Erythroblast (primary cell): ENCODE measurements around the gene APH1B.
A peak's percentile ranks its signal among the peaks of the same experiment; 100 is the strongest.

Source experiments
- GATA1 ChIP-seq: IDR thresholded peaks from 2 replicates; pipeline ENCODE4 v1.6.1; 2011; ENCODE audit warnings: low read depth, mild to moderate bottlenecking, control low read depth, low read length, moderate library complexity
- POLR2A ChIP-seq: IDR thresholded peaks from 2 replicates; pipeline ENCODE4 v1.6.1; 2011; ENCODE audit warnings: mild to moderate bottlenecking, low read length

GRCh38 chr15:63277038-63277892, at the start of gene APH1B:
- TF ChIP-seq POLR2A (peak; percentile 59), GATA1 (no peak)
